GM12873 (cell line): ENCODE results near the gene BUB1B.

ENCODE experiments used
- TF ChIP-seq, protein P1 (sequence below): IDR thresholded peaks from 2 replicates; pipeline ENCODE4 v1.5.1; 2012; ENCODE audit warnings: low read depth, mild to moderate bottlenecking, moderate library complexity, low read length, control low read depth; ENCODE audit not compliant: insufficient read depth; ENCODE audit errors: missing control alignments

Gene BUB1B

GRCh38 chr15:40253167-40253790 is 92.4 kb downstream of the BUB1B start:
- TF ChIP-seq, protein P1, sequence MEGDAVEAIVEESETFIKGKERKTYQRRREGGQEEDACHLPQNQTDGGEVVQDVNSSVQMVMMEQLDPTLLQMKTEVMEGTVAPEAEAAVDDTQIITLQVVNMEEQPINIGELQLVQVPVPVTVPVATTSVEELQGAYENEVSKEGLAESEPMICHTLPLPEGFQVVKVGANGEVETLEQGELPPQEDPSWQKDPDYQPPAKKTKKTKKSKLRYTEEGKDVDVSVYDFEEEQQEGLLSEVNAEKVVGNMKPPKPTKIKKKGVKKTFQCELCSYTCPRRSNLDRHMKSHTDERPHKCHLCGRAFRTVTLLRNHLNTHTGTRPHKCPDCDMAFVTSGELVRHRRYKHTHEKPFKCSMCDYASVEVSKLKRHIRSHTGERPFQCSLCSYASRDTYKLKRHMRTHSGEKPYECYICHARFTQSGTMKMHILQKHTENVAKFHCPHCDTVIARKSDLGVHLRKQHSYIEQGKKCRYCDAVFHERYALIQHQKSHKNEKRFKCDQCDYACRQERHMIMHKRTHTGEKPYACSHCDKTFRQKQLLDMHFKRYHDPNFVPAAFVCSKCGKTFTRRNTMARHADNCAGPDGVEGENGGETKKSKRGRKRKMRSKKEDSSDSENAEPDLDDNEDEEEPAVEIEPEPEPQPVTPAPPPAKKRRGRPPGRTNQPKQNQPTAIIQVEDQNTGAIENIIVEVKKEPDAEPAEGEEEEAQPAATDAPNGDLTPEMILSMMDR, result no peak

DNA sequence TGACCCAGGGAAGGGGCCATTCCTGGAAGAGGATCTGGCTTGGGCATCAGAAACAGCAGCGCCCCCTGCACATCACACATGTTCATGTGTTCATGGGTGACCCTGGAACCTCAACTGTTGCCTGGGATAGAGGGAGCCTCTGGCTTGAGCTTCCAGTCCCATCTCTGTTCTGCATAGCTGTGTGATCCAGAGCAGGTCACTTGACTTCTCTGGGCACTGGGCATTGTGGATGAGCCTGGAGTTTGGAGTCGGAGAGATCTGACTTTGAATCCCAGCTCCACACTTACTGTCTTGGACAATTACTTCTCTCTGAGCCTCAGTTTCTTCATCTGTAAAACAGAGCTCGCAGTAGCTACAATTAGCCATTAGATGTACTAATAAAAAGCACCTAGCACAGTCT is 93.6 kb downstream of the BUB1B start:
- TF ChIP-seq, protein P1, result peak; percentile 10

DNA sequence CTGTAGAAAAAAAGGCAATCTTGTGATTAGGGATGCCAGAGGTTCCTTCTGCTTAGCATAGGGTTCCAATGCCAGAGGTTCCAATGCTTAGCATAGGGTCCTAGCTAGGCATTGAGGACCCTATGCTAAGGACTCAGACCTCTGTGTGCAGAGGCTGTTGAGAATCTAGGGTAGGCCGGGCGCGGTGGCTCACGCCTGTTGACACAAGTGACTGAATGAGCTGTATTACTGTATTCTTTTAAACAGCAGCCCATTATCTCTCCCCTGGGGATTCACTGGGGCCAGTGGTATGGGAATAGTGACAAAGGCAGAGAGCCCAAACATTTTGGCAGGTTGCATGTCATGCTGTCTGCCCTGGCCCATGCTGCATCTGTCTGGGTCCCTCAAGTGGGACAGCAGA is 94.2 kb downstream of the BUB1B start:
- TF ChIP-seq, protein P1, result no peak

GRCh38 chr15:40256638-40257235 is 95.9 kb downstream of the BUB1B start:
- TF ChIP-seq, protein P1, result no peak

DNA sequence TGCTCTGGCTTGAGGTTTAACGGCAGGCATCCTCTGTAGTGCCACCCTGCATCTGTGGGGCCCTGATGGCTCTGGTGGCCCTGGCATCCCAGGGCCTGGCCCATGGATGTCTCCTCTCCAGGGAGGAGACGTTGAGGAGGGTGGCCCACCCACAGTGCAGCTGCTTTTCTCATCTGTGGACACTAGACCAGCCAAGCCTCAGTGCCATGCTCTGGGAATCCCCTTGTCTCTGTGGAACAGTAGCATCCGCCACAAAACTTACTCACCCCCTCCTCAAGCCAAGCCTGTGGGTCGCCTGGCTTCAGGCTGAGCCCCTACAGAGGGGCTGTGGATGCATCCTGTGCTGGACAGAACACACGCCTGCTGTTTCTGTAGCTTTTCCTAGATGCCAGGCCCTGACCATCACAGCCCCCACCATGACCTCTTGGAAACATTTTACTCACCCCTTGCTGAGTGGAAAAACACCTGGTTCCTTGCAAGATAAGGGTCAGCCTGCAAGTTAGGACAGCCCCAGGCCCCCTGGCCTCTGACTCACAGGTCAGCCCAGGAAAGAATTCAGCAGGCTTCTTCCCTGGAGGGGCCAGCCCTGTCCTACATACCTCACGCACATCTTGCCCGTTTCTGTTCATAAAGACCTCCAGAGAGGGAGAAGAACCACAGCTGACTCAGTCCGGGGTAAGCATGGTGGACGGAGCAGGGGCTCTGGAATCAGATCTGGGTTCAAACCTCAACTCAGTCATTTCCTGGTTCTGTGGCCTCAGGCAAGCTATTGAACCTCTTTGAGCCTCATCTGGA is 97.0 kb downstream of the BUB1B start:
- TF ChIP-seq, protein P1, result no peak

- TF ChIP-seq, protein P1, result no peak
Measured at GRCh38 chr15:40258544-40258943, 97.7 kb downstream of the BUB1B start.

DNA sequence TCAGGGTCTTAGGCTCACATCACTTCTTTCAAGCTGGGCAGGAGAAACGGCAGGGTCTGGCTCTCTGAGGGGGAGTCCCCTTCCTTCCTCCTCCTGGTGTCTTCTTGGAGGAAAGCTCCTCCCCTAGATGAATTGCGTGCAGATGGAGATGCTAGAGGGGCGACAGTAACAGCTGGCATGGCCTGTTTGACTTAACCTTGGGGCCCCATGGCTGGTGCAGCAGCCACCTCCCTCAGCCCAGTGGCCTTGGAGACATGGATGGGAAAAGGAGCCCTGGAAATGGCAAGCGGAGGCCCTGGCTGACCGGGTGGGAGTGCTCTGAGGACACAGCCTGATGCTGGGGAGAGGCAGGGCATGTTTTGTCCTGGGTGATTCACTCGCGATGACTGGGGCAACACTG is 98.2 kb downstream of the BUB1B start:
- TF ChIP-seq, protein P1, result no peak
